ENCODE measurements around the gene SLC1A1.

- TF ChIP-seq CTCF (conservative IDR thresholded peaks at IDR 0.05; ENCODE audit: low read depth, low read length), result no peak
- no peak for TF ChIP-seq EZH2 (IDR thresholded peaks at IDR 0.05; ENCODE audit: low read length, unreplicated experiment)
Observed at GRCh38 chr9:4510546-4511322, 20.5 kb downstream of the SLC1A1 start.
